Activated CD4-positive, alpha-beta memory T cell treated with anti-CD3 and anti-CD28 coated beads for 36 hours (primary cell): Measurements from ENCODE around the gene TFDP2. TPM values are rescaled to one million over a fixed set of nuclear protein-coding genes. Genes with fewer than 3 reads are reported as not detected.
A peak's percentile ranks its signal among the peaks of the same experiment; 100 is the strongest.

Experiments used
- CTCF ChIA-PET: fragments of 350-600 bp; sonication (Branson Sonifier 250); formaldehyde crosslinking; loops from one replicate; lab custom pipeline; 2021; ENCODE audit warnings: antibody characterized with exemption, inconsistent platforms; lab: Charles Lee
- POLR2A ChIA-PET: fragments of 350-600 bp; sonication (Branson Sonifier 250); formaldehyde crosslinking; loops from one replicate; lab custom pipeline; 2021; ENCODE audit warnings: antibody characterized with exemption; lab: Charles Lee
- DNase-seq: peaks from one replicate; pipeline ENCODE4 v3.0.0-alpha.2; 2020
- H3K27ac Mint-ChIP-seq: one replicate; pipeline ENCODE4 v1.8.0; 2021; ENCODE audit warnings: mixed read lengths
- H3K27me3 Mint-ChIP-seq: one replicate; pipeline ENCODE4 v1.8.0; 2021; ENCODE audit warnings: mixed read lengths
- H3K36me3 Mint-ChIP-seq: one replicate; pipeline ENCODE4 v1.8.0; 2021; ENCODE audit warnings: mixed read lengths
- H3K4me1 Mint-ChIP-seq: one replicate; pipeline ENCODE4 v1.8.0; 2021; ENCODE audit warnings: low read depth, mixed read lengths
- H3K4me3 Mint-ChIP-seq: one replicate; pipeline ENCODE4 v1.8.0; 2021; ENCODE audit warnings: mild to moderate bottlenecking, mixed read lengths
- H3K9me3 Mint-ChIP-seq: one replicate; pipeline ENCODE4 v1.8.0; 2021; ENCODE audit warnings: mixed read lengths
- intact Hi-C: fragments of 100-400 bp; cut with micrococcal nuclease; formaldehyde crosslinking; loops from one replicate; pipeline ENCODE4 v1.15.1; 2023
- total RNA-seq, 2 experiments: library from RNA; stranded (reverse); gene quantifications; one replicate each; pipeline ENCODE4 v1.2.3, GENCODE V29; 2021

Gene TFDP2
- total RNA-seq, 2 experiments from 2014 or later: 19.1 to 21.5 TPM

- no peak overlapping the region for H3K4me3 Mint-ChIP-seq
- peaks cover 47% of the 10 kb centered on the region for H3K36me3 Mint-ChIP-seq
- peaks cover 42% of the 10 kb centered on the region for H3K4me1 Mint-ChIP-seq
- POLR2A ChIA-PET: no interaction called here
- H3K27me3 Mint-ChIP-seq: no peaks in the 10 kb centered on the region
- no peak overlapping the region for H3K27ac Mint-ChIP-seq
- intact Hi-C loops: loop anchor here (5.0 kb wide), 1 partner anchor 105 kb away; no protein-coding TSS in a partner anchor
- peaks cover 14% of the 10 kb centered on the region for H3K9me3 Mint-ChIP-seq
- CTCF ChIA-PET: no interaction called here
- no peak for DNase-seq
Measured at GRCh38 chr3:141901914-141902313, 247.4 kb downstream of the TFDP2 start.

GRCh38 chr3:141900343-141900742 is 249.0 kb downstream of the TFDP2 start:
- ChIA-PET POLR2A (interaction anchor here (0.6 to 1.6 kb wide), 3 partner anchors 16 to 104 kb away, joined by 3 to 9 read pairs (median 3); partner anchors contain the start of gene ATP1B3), CTCF (interaction anchor here (1.0 to 1.6 kb wide), 5 partner anchors 11 to 440 kb away, joined by 3 to 8 read pairs (median 4); no protein-coding TSS in a partner anchor)
- Mint-ChIP-seq H3K9me3 (peaks cover 14% of the 10 kb centered on the region), H3K27me3 (no peaks in the 10 kb centered on the region), H3K36me3 (peaks cover 53% of the 10 kb centered on the region), H3K27ac (peak overlapping the region; percentile 7), H3K4me1 (peaks cover 52% of the 10 kb centered on the region), H3K4me3 (no peak overlapping the region)
- intact Hi-C loops: loop anchor here (5.0 kb wide), 1 partner anchor 103 kb away; no protein-coding TSS in a partner anchor
- DNase-seq: peak; percentile 35

GRCh38 chr3:141898908-141899307 is 250.4 kb downstream of the TFDP2 start:
- Mint-ChIP-seq H3K9me3 (peaks cover 14% of the 10 kb centered on the region), H3K4me3 (no peak overlapping the region), H3K36me3 (peaks cover 48% of the 10 kb centered on the region), H3K27ac (peak overlapping the region; percentile 28), H3K27me3 (no peaks in the 10 kb centered on the region), H3K4me1 (peaks cover 42% of the 10 kb centered on the region)
- DNase-seq: no peak
- intact Hi-C loops: no loop called here
- ChIA-PET CTCF (interaction anchor here (1.6 kb wide), 1 partner anchor 24 kb away, joined by 7 read pairs; no protein-coding TSS in a partner anchor), POLR2A (no interaction called here)

- no peak for DNase-seq
- Mint-ChIP-seq H3K4me3 (no peak overlapping the region), H3K4me1 (peaks cover 50% of the 10 kb centered on the region), H3K9me3 (peaks cover 14% of the 10 kb centered on the region), H3K27me3 (no peaks in the 10 kb centered on the region), H3K27ac (no peak overlapping the region), H3K36me3 (peaks cover 47% of the 10 kb centered on the region)
- intact Hi-C loops: no loop called here
- ChIA-PET CTCF (interaction anchor here (0.6 to 1.1 kb wide), 3 partner anchors 17 to 762 kb away, joined by 3 to 4 read pairs (median 3); no protein-coding TSS in a partner anchor), POLR2A (no interaction called here)
Measured at GRCh38 chr3:141895731-141896130, 253.6 kb downstream of the TFDP2 start.

- no peaks in the 10 kb centered on the region for H3K27me3 Mint-ChIP-seq
- peaks cover 5% of the 10 kb centered on the region for H3K9me3 Mint-ChIP-seq
- no peak for DNase-seq
- H3K4me3 Mint-ChIP-seq: no peak overlapping the region
- POLR2A ChIA-PET: no interaction called here
- H3K27ac Mint-ChIP-seq: no peak overlapping the region
- H3K36me3 Mint-ChIP-seq: peaks cover 39% of the 10 kb centered on the region
- intact Hi-C loops: loop anchor here (5.0 kb wide), 1 partner anchor 157 kb away; the partner anchor contains the start of gene RNF7
- H3K4me1 Mint-ChIP-seq: peaks cover 44% of the 10 kb centered on the region
- CTCF ChIA-PET: interaction anchor here (0.5 to 1.5 kb wide), 3 partner anchors 18 to 20 kb away, joined by 3 read pairs; no protein-coding TSS in a partner anchor
Measured at GRCh38 chr3:141894524-141895176, 254.7 kb downstream of the TFDP2 start.

Other genes starting within 250 kb of the TFDP2 start
- gene GK5, start 76.0 kb upstream of the TFDP2 start, total RNA-seq: 10 to 100 TPM; 11.6 to 13.5 TPM